ENCODE data around the gene SMARCAD1. TPM values are rescaled to one million over a fixed set of nuclear protein-coding genes. Genes with fewer than 3 reads are reported as not detected.

SMARCAD1 gene
- total and polyA plus RNA-seq, 9 of the 15 experiments (the other 6 are each of a cell fraction or from before 2014, with no cell fraction given): 11.2 to 52.2 (median 34.6) TPM

DNA sequence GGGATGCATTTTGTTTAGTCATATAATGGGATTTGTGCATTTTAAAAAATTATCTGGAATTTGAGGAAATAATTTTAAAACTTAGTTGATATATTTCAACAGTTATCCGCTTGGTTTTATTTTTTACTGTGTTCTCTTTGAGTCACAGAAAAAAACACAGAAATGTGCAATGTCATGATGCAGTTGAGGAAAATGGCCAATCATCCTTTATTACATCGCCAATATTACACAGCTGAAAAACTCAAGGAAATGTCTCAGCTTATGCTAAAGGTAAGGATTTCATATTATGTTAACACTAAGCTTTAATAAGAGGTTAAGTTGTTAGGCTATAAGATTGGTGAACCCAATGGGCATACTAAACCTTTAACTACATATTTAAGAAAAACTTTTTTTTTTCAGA, 71.1 kb downstream of the SMARCAD1 start:
- peak overlapping the region; percentile 43; the same call in 2 of the 3 replicates for H3K27ac ChIP-seq (ENCODE audit: extremely low read depth, low read depth, low read length)
- peak; percentile 35; the same call in 1 of the 3 replicates for ATAC-seq
- 78% methylated on average over 2 of the region's 2 CpGs for WGBS (ENCODE audit: insufficient coverage, low coverage, missing lambda C conversion rate)
- TF ChIP-seq ZFP30 (CRISPR knock-in tag; IDR thresholded peaks at IDR 0.05; ENCODE audit: borderline replicate concordance) (no peak), CC2D1A (IDR thresholded peaks at IDR 0.05) (no peak), RAD51 (IDR thresholded peaks at IDR 0.05; ENCODE audit: borderline replicate concordance, low read depth) (no peak), ZNF197 (CRISPR knock-in tag; IDR thresholded peaks at IDR 0.05; ENCODE audit: low read depth) (no peak), STAG1 (CRISPR knock-in tag; IDR thresholded peaks at IDR 0.05; ENCODE audit: borderline replicate concordance) (no peak), ZNF76 (CRISPR knock-in tag; IDR thresholded peaks at IDR 0.05; ENCODE audit: borderline replicate concordance) (no peak), HNRNPLL (IDR thresholded peaks at IDR 0.05; ENCODE audit: low read depth, low read length, poor library complexity, severe bottlenecking) (no peak), TEAD2 (tag; IDR thresholded peaks at IDR 0.05) (no peak), HNRNPUL1 (IDR thresholded peaks at IDR 0.05; ENCODE audit: low read length) (no peak), ZNF263 (CRISPR knock-in tag; IDR thresholded peaks at IDR 0.05; ENCODE audit: borderline replicate concordance) (no peak), ZNF668 (CRISPR knock-in tag; IDR thresholded peaks at IDR 0.05) (no peak)
- TF ChIP-seq, protein P1, sequence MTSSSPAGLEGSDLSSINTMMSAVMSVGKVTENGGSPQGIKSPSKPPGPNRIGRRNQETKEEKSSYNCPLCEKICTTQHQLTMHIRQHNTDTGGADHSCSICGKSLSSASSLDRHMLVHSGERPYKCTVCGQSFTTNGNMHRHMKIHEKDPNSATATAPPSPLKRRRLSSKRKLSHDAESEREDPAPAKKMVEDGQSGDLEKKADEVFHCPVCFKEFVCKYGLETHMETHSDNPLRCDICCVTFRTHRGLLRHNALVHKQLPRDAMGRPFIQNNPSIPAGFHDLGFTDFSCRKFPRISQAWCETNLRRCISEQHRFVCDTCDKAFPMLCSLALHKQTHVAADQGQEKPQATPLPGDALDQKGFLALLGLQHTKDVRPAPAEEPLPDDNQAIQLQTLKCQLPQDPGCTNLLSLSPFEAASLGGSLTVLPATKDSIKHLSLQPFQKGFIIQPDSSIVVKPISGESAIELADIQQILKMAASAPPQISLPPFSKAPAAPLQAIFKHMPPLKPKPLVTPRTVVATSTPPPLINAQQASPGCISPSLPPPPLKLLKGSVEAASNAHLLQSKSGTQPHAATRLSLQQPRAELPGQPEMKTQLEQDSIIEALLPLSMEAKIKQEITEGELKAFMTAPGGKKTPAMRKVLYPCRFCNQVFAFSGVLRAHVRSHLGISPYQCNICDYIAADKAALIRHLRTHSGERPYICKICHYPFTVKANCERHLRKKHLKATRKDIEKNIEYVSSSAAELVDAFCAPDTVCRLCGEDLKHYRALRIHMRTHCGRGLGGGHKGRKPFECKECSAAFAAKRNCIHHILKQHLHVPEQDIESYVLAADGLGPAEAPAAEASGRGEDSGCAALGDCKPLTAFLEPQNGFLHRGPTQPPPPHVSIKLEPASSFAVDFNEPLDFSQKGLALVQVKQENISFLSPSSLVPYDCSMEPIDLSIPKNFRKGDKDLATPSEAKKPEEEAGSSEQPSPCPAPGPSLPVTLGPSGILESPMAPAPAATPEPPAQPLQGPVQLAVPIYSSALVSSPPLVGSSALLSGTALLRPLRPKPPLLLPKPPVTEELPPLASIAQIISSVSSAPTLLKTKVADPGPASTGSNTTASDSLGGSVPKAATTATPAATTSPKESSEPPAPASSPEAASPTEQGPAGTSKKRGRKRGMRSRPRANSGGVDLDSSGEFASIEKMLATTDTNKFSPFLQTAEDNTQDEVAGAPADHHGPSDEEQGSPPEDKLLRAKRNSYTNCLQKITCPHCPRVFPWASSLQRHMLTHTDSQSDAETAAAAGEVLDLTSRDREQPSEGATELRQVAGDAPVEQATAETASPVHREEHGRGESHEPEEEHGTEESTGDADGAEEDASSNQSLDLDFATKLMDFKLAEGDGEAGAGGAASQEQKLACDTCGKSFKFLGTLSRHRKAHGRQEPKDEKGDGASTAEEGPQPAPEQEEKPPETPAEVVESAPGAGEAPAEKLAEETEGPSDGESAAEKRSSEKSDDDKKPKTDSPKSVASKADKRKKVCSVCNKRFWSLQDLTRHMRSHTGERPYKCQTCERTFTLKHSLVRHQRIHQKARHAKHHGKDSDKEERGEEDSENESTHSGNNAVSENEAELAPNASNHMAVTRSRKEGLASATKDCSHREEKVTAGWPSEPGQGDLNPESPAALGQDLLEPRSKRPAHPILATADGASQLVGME (CRISPR knock-in tag; IDR thresholded peaks at IDR 0.05): no peak
- TF ChIP-seq, protein P2, sequence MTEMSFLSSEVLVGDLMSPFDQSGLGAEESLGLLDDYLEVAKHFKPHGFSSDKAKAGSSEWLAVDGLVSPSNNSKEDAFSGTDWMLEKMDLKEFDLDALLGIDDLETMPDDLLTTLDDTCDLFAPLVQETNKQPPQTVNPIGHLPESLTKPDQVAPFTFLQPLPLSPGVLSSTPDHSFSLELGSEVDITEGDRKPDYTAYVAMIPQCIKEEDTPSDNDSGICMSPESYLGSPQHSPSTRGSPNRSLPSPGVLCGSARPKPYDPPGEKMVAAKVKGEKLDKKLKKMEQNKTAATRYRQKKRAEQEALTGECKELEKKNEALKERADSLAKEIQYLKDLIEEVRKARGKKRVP (CRISPR knock-in tag; IDR thresholded peaks at IDR 0.05): no peak
- TF ChIP-seq, protein P3, sequence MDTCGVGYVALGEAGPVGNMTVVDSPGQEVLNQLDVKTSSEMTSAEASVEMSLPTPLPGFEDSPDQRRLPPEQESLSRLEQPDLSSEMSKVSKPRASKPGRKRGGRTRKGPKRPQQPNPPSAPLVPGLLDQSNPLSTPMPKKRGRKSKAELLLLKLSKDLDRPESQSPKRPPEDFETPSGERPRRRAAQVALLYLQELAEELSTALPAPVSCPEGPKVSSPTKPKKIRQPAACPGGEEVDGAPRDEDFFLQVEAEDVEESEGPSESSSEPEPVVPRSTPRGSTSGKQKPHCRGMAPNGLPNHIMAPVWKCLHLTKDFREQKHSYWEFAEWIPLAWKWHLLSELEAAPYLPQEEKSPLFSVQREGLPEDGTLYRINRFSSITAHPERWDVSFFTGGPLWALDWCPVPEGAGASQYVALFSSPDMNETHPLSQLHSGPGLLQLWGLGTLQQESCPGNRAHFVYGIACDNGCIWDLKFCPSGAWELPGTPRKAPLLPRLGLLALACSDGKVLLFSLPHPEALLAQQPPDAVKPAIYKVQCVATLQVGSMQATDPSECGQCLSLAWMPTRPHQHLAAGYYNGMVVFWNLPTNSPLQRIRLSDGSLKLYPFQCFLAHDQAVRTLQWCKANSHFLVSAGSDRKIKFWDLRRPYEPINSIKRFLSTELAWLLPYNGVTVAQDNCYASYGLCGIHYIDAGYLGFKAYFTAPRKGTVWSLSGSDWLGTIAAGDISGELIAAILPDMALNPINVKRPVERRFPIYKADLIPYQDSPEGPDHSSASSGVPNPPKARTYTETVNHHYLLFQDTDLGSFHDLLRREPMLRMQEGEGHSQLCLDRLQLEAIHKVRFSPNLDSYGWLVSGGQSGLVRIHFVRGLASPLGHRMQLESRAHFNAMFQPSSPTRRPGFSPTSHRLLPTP (IDR thresholded peaks at IDR 0.05; ENCODE audit: borderline replicate concordance, extremely low read depth, insufficient read length): no peak

More for the DNA sequence above, 71.1 kb downstream of the SMARCAD1 start:
- in situ Hi-C loops (cut with MboI): no loop called here
- H3K4me1 ChIP-seq (replicated peaks in 1 of 2; ENCODE audit: control insufficient read depth in 2 of 2, insufficient read depth in 2 of 2, low read length in 2 of 2): no peaks in the 10 kb centered on the region
- no peak overlapping the region for H2AFZ ChIP-seq (ENCODE audit: low read depth, low read length)
- no peak for DNase-seq (ENCODE audit: extremely low read depth in 1 of 4, low spot score in 3 of 4)
- H3K36me3 ChIP-seq (ENCODE audit: control insufficient read depth, insufficient read depth, low read length): peaks cover 71% of the 10 kb centered on the region
- H3K9me3 ChIP-seq (replicated peaks; ENCODE audit: control insufficient read depth, insufficient read depth, low read depth, low read length): no peaks in the 10 kb centered on the region
- no peaks in the 10 kb centered on the region for H4K20me1 ChIP-seq (replicated peaks; ENCODE audit: control insufficient read depth, insufficient read depth, low read length)
- no peaks in the 10 kb centered on the region for H3K27me3 ChIP-seq (ENCODE audit: control insufficient read depth in 2 of 2, insufficient read depth in 2 of 2, low read length in 2 of 2)
- H3K9ac ChIP-seq (ENCODE audit: insufficient read depth in 1 of 2, low read depth in 2 of 2, low read length in 2 of 2): no peak overlapping the region
- CTCF ChIA-PET (ENCODE audit: low intra/inter-chr PET ratio): no interaction called here
- H3K79me2 ChIP-seq (ENCODE audit: control insufficient read depth, insufficient read depth, low read length): no peaks in the 10 kb centered on the region
- FAIRE-seq: peak; percentile 19
- POLR2A ChIA-PET: no interaction called here
- no peak overlapping the region for H3K4me3 ChIP-seq
- no peaks in the 10 kb centered on the region for H3K9me1 ChIP-seq (ENCODE audit: control insufficient read depth, insufficient read depth, low read length)
- BruUV-seq (replicated peaks): no TSS peak
- intact Hi-C loops (cut with micrococcal nuclease): no loop called here
- no peak overlapping the region for H3K4me2 ChIP-seq (ENCODE audit: insufficient read depth, low read length)

Data from K562 (cell line).